Smooth muscle cell (in vitro differentiated cells): ENCODE data around the gene OR2M7. TPM values are rescaled to one million over a fixed set of nuclear protein-coding genes. Genes with fewer than 3 reads are reported as not detected.

Source experiments
- DNase-seq: peaks from one replicate; lab custom pipeline; 2025; ENCODE audit not compliant: unreplicated experiment; lab: John Stamatoyannopoulos, UW
- H2AFZ ChIP-seq: fragments of 200-600 bp; sonication (generic); 2 replicates; pipeline ENCODE4 v1.6.0; 2016; ENCODE audit warnings: antibody characterized with exemption, low read depth, mild to moderate bottlenecking
- H3F3A ChIP-seq: fragments of 200-600 bp; sonication (generic); 2 replicates; pipeline ENCODE4 v1.6.0; 2017; ENCODE audit warnings: antibody characterized with exemption, low read depth
- H3K27ac ChIP-seq: fragments of 200-600 bp; sonication (generic); 2 replicates; pipeline ENCODE4 v1.5.1; 2016; ENCODE audit warnings: low read depth, mild to moderate bottlenecking
- H3K27me3 ChIP-seq: fragments of 200-600 bp; sonication (generic); 2 replicates; pipeline ENCODE4 v1.6.1; 2016; ENCODE audit warnings: low read depth, mild to moderate bottlenecking
- H3K36me3 ChIP-seq: fragments of 200-600 bp; sonication (generic); 2 replicates; pipeline ENCODE4 v1.5.1; 2016; ENCODE audit warnings: low read depth
- H3K4me1 ChIP-seq: fragments of 200-600 bp; sonication (generic); 2 replicates; pipeline ENCODE4 v1.5.1; 2016; ENCODE audit warnings: low read depth
- H3K4me2 ChIP-seq: fragments of 200-600 bp; sonication (generic); 2 replicates; pipeline ENCODE4 v1.6.0; 2016; ENCODE audit warnings: mild to moderate bottlenecking
- H3K4me3 ChIP-seq: fragments of 200-600 bp; sonication (generic); 2 replicates; pipeline ENCODE4 v1.5.1; 2016; ENCODE audit warnings: mild to moderate bottlenecking
- H3K79me2 ChIP-seq: fragments of 200-600 bp; sonication (generic); 2 replicates; pipeline ENCODE4 v1.6.0; 2016; ENCODE audit warnings: low read depth, mild to moderate bottlenecking
- H3K9ac ChIP-seq: fragments of 200-600 bp; sonication (generic); 2 replicates; pipeline ENCODE4 v1.6.0; 2016; ENCODE audit warnings: low read depth
- H3K9me3 ChIP-seq: fragments of 200-600 bp; sonication (generic); replicated peaks from 2 replicates; pipeline ENCODE4 v1.5.1; 2016; ENCODE audit warnings: low read depth
- H4K20me1 ChIP-seq: fragments of 200-600 bp; sonication (generic); 2 replicates; pipeline ENCODE4 v1.6.0; 2016; ENCODE audit warnings: low read depth
- WGBS: methylation state at CpG from one replicate; pipeline ENCODE4 v1.1.7; 2016; ENCODE audit warnings: low lambda C conversion rate; 5-methylcytosine and 5-hydroxymethylcytosine counted together
- polyA plus RNA-seq: library from polyadenylated mRNA; unstranded; fragments of >200 nt; fragmentation: Nextera tagmentation; extraction: Ambion mirVana; gene quantifications from 2 replicates; pipeline ENCODE4 v1.2.1, GENCODE V29; 2016
- total RNA-seq: library from RNA; depleted of rRNA; stranded (reverse); fragments of >200 nt; gene quantifications from 2 replicates; pipeline ENCODE4 v1.2.3, GENCODE V29; 2014
- TF ChIP-seq, protein P1 (sequence below): fragments of 200-600 bp; sonication (generic); IDR thresholded peaks from 2 replicates; pipeline ENCODE4 v1.5.1; 2017; ENCODE audit warnings: borderline replicate concordance, mild to moderate bottlenecking, antibody characterized with exemption; ENCODE audit not compliant: insufficient read depth, poor library complexity, severe bottlenecking

The OR2M7 gene, protein sequence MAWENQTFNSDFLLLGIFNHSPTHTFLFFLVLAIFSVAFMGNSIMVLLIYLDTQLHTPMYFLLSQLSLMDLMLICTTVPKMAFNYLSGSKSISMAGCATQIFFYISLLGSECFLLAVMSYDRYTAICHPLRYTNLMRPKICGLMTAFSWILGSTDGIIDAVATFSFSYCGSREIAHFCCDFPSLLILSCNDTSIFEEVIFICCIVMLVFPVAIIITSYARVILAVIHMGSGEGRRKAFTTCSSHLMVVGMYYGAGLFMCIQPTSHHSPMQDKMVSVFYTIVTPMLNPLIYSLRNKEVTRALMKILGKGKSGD
- total RNA-seq, result not detected in 2 replicates
- not detected in 2 replicates for polyA plus RNA-seq

DNA sequence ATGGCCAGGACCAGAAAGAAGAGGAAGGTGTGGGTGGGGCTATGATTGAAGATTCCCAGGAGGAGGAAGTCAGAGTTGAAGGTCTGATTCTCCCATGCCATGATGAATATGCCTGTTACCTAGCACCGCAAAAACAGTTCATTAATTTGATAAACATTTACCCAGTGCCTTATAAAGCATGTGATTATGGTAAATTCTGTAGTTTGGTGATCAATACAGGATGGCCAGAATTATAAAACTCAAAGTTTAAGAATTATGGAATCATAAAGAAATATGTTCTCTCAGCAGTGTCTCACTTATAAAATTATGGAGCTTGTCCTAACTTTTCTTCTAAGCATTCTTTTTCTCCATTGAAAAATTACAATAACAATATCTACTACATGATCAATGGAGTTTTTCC is at the start of gene OR2M7:
Gene OR2M7 (minus strand): TSS at position 101 of the 400 bp plus-strand sequence. CDS start 0 bp downstream, at position 101.
- Histone ChIP-seq H3F3A (no peaks in the 10 kb centered on the region), H2AFZ (no peak within 1 kb of the TSS), H3K4me2 (no peak within 1 kb of the TSS), H3K9ac (no peak within 1 kb of the TSS), H3K9me3 (peaks cover 5% of the 10 kb centered on the region), H3K79me2 (no peaks in the 10 kb centered on the region), H3K27ac (no peak within 1 kb of the TSS), H3K36me3 (no peaks in the 10 kb centered on the region), H3K27me3 (no peaks in the 10 kb centered on the region), H4K20me1 (no peaks in the 10 kb centered on the region), H3K4me1 (no peaks in the 10 kb centered on the region), H3K4me3 (no peak within 1 kb of the TSS)
- WGBS, result 76% methylated on average over 1 of the region's 1 CpG
- no peak for DNase-seq
- TF ChIP-seq, protein P1, sequence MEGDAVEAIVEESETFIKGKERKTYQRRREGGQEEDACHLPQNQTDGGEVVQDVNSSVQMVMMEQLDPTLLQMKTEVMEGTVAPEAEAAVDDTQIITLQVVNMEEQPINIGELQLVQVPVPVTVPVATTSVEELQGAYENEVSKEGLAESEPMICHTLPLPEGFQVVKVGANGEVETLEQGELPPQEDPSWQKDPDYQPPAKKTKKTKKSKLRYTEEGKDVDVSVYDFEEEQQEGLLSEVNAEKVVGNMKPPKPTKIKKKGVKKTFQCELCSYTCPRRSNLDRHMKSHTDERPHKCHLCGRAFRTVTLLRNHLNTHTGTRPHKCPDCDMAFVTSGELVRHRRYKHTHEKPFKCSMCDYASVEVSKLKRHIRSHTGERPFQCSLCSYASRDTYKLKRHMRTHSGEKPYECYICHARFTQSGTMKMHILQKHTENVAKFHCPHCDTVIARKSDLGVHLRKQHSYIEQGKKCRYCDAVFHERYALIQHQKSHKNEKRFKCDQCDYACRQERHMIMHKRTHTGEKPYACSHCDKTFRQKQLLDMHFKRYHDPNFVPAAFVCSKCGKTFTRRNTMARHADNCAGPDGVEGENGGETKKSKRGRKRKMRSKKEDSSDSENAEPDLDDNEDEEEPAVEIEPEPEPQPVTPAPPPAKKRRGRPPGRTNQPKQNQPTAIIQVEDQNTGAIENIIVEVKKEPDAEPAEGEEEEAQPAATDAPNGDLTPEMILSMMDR, result no peak

DNA sequence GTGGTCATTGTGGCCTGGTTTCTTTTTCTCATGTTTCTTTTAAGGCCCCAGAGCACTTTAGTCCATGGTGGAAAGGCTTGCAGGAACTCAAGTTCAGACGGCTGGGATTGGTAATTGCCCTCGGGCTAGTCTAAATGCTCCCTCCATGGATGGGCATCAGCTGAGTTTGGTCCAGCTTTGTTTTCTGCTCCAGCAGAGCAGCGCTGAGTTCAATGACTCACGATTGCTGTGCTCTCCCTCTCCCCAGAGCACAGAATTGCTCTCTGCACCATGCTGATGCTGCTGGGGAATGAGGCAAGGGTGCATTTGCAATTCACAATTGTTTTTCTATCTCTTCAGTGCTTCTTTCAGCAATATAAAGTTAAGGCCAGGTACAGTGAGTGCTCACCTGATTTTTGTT is 49.4 kb upstream of the OR2M7 start:
- Histone ChIP-seq H3K79me2 (no peaks in the 10 kb centered on the region), H4K20me1 (no peaks in the 10 kb centered on the region), H3K4me1 (no peaks in the 10 kb centered on the region), H3F3A (no peaks in the 10 kb centered on the region), H3K9ac (no peak overlapping the region), H3K4me3 (no peak overlapping the region), H3K27ac (no peak overlapping the region), H3K36me3 (no peaks in the 10 kb centered on the region), H2AFZ (no peak overlapping the region), H3K4me2 (no peak overlapping the region), H3K9me3 (no peaks in the 10 kb centered on the region), H3K27me3 (no peaks in the 10 kb centered on the region)
- 71% methylated on average over 4 of the region's 4 CpGs for WGBS
- TF ChIP-seq, protein P1, result no peak
- DNase-seq, result no peak

DNA sequence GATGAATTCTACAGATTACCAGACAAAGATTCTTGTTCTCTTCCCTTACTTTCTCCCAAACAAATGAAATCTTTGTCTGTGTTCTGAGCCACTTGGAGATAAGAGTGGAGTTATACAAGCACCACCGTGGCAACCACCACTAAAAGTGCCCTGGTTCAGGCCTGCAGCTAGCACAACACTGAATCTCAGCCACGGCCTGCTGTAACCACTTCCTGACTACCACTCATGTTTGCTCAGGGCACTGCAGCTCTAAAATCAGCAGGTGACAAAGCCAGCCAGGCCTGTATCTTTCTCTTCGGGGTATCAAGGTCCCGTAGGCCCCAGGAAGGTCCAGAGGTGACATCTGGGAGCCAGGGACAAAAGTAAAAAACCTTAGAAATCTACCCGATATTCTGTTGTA is 48.0 kb upstream of the OR2M7 start:
- Histone ChIP-seq H3K4me2 (no peak overlapping the region), H3K27ac (no peak overlapping the region), H3K9ac (no peak overlapping the region), H3K4me3 (no peak overlapping the region), H4K20me1 (no peaks in the 10 kb centered on the region), H3F3A (no peaks in the 10 kb centered on the region), H3K36me3 (no peaks in the 10 kb centered on the region), H3K9me3 (no peaks in the 10 kb centered on the region), H3K79me2 (no peaks in the 10 kb centered on the region), H3K4me1 (no peaks in the 10 kb centered on the region), H3K27me3 (no peaks in the 10 kb centered on the region), H2AFZ (no peak overlapping the region)
- no peak for DNase-seq
- TF ChIP-seq, protein P1, result no peak
- 71% methylated on average over 5 of the region's 5 CpGs for WGBS

DNA sequence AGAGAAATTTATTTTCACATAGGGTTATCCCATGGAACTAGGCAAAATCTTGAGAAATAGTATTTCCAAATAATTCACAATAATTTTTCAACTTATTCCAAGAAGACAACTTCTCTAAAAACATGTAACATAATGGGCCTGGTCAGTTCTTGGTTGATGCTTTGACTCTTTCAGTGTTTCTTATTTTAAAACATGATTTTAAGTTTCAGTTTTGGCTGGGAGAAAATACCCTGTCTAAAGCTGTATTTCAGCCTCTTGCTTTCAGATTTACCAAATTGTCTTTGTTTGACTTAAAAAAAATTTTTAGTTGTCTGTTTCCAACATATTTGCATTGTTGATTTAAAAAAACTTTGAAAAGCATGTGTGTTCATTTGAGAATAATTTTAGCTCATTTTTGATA is 42.2 kb upstream of the OR2M7 start:
- H3K27me3 ChIP-seq, result no peaks in the 10 kb centered on the region
- H3K9me3 ChIP-seq, result peaks cover 14% of the 10 kb centered on the region
- no peaks in the 10 kb centered on the region for H3K36me3 ChIP-seq
- no peaks in the 10 kb centered on the region for H3F3A ChIP-seq
- no peak for DNase-seq
- H3K9ac ChIP-seq, result no peak overlapping the region
- H2AFZ ChIP-seq, result no peak overlapping the region
- H3K79me2 ChIP-seq, result no peaks in the 10 kb centered on the region
- no peaks in the 10 kb centered on the region for H4K20me1 ChIP-seq
- H3K4me3 ChIP-seq, result no peak overlapping the region
- H3K27ac ChIP-seq, result no peak overlapping the region
- H3K4me1 ChIP-seq, result no peaks in the 10 kb centered on the region
- TF ChIP-seq, protein P1, result no peak
- H3K4me2 ChIP-seq, result no peak overlapping the region
